GM12878 (cell line): ENCODE data around the gene NSDHL. TPM values are rescaled to one million over a fixed set of nuclear protein-coding genes. Genes with fewer than 3 reads are reported as not detected.

ENCODE experiments used
- NBN ChIP-seq: fragments of 450-650 bp; IDR thresholded peaks from 2 replicates; pipeline ENCODE4 v1.6.1; 2016
- SREBF2 ChIP-seq: IDR thresholded peaks from 2 replicates; pipeline ENCODE4 v1.6.1; 2012; ENCODE audit warnings: mild to moderate bottlenecking, low read length
- ZBTB40 ChIP-seq: fragments of 450-650 bp; IDR thresholded peaks from 2 replicates; pipeline ENCODE4 v1.6.1; 2016; ENCODE audit warnings: mild to moderate bottlenecking, moderate library complexity, borderline replicate concordance
- ZNF217 ChIP-seq: fragments of 450-650 bp; IDR thresholded peaks from 2 replicates; pipeline ENCODE4 v1.6.1; 2017; ENCODE audit warnings: antibody characterized with exemption, mild to moderate bottlenecking
- ZNF592 ChIP-seq: fragments of 450-650 bp; IDR thresholded peaks from 2 replicates; pipeline ENCODE4 v1.6.1; 2017; ENCODE audit warnings: mild to moderate bottlenecking, moderate library complexity
- polyA plus RNA-seq, 11 experiments: library from polyadenylated mRNA; depleted of rRNA in 4 of 11; unstranded in 6 of 11; stranded (reverse) in 5 of 11; fragments of >200 nt; fragmentation: Nextera tagmentation in 4 of 11; fragmentation: Illumina TruSeq in 1 of 11; extraction: Ambion mirVana in 4 of 11; extraction: Trizol in 1 of 11; gene quantifications; 1 replicate in 1 of 11; 2 replicates in 10 of 11; pipeline versions ENCODE4 v1.2.1 to v1.2.3, GENCODE V29; 2011 to 2016; ENCODE audit warnings: inconsistent platforms in 2 of 11, missing spikeins in 2 of 11, low read depth in 1 of 11
- total RNA-seq, 4 experiments: library from RNA; depleted of rRNA in 3 of 4; stranded (reverse); fragments of >200 nt in 3 of 4; fragmentation: Illumina TruSeq in 1 of 4; extraction: Trizol in 1 of 4; gene quantifications; 2 replicates each; pipeline versions ENCODE4 v1.2.1 to v1.2.3, GENCODE V29; 2013 to 2021

Gene NSDHL
- total and polyA plus RNA-seq, 10 of the 15 experiments (the other 5 are each of a cell fraction or from before 2014, with no cell fraction given), result 16.9 to 37.1 (median 26.9) TPM

- TF ChIP-seq ZNF592, result no peak
- TF ChIP-seq NBN, result no peak
- no peak for TF ChIP-seq SREBF2
- TF ChIP-seq ZBTB40, result no peak
- TF ChIP-seq ZNF217, result no peak
- TF ChIP-seq, all 136 proteins: peak for 0
Observed at GRCh38 chrX:152810403-152810802, 20.5 kb upstream of the NSDHL start (continued).
